ENCODE data around the gene CRYGN. TPM values are rescaled to one million over a fixed set of nuclear protein-coding genes. Genes with fewer than 3 reads are reported as not detected.

CRYGN gene
- total RNA-seq, 3 donors from 2014 or later = 0.51 TPM; not detected in 2

DNA sequence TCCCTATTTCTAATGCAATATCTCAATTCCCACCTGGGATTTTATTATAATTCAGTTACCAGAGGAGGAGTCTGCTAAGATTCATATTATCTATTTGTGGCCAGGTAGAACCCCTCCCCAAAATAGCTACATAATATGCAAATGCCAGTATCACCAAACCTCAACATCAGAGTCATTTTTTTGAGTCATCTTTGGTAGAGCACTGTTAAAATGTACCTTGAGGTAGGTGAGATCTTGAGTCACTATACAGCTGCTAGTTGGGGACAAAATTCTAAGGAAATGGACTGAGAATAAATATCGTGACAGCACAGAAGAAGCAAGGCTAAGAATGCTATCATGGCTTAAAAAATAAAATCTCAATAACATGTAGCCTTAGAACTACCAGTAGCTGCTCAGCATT lies 4.7 kb upstream of the CRYGN start:
- intact Hi-C loops (cut with DNase I, micrococcal nuclease) = loop anchor here in 1 of 2 donors (5.0 kb wide), 1 partner anchor 72 kb away; no protein-coding TSS in a partner anchor
- ATAC-seq (no peak), DNase-seq (no peak)
- no peak overlapping the region for H3K4me3 ChIP-seq
- H3K36me3 ChIP-seq (ENCODE audit: low read depth) = no peaks in the 10 kb centered on the region
- no peaks in the 10 kb centered on the region for H3K9me3 ChIP-seq
- TF ChIP-seq, protein P1, sequence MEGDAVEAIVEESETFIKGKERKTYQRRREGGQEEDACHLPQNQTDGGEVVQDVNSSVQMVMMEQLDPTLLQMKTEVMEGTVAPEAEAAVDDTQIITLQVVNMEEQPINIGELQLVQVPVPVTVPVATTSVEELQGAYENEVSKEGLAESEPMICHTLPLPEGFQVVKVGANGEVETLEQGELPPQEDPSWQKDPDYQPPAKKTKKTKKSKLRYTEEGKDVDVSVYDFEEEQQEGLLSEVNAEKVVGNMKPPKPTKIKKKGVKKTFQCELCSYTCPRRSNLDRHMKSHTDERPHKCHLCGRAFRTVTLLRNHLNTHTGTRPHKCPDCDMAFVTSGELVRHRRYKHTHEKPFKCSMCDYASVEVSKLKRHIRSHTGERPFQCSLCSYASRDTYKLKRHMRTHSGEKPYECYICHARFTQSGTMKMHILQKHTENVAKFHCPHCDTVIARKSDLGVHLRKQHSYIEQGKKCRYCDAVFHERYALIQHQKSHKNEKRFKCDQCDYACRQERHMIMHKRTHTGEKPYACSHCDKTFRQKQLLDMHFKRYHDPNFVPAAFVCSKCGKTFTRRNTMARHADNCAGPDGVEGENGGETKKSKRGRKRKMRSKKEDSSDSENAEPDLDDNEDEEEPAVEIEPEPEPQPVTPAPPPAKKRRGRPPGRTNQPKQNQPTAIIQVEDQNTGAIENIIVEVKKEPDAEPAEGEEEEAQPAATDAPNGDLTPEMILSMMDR (IDR thresholded peaks at IDR 0.05) = no peak
- peaks cover 6% of the 10 kb centered on the region for H3K4me1 ChIP-seq (ENCODE audit: low read depth)

DNA sequence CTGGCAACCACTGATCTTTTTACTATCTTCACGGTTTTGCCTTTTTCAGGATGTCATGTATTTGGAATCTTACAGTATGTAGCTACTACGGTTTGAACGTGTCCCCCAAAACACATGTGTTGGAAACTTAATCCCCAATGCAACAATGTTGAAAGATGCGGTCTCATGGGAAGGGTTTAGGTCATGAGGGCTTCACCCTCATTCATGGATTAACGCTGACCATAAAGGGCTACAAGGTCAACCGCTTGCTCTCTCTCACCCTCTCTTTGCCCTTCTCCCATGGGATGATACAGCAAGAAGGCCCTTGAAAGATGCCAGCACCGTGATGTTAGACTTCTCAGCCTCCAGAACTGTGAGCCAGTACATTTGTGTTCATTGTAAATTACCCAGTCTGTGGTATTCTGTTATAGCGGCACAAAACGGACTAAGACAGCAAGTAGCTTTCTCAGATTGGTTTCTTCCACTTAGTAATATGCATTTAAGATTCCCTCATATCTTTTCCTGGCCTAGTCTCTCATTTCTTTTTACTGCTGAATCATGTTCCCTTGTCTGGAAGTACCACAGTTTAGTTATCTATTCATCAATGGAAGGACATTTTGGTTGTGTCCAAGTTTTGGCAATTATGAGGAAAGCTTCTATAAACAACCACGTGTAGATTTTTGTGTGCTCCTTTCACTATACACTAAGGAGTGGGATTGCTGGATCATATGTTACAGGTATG lies 3.0 kb upstream of the CRYGN start:
- Histone ChIP-seq H3K4me3 (no peak overlapping the region), H3K9me3 (no peaks in the 10 kb centered on the region), H3K36me3 (ENCODE audit: low read depth) (no peaks in the 10 kb centered on the region), H3K4me1 (ENCODE audit: low read depth) (peaks cover 7% of the 10 kb centered on the region)
- intact Hi-C loops (cut with DNase I, micrococcal nuclease) = no loop called here
- ATAC-seq (no peak), DNase-seq (no peak)
- TF ChIP-seq, protein P1 (IDR thresholded peaks at IDR 0.05) = no peak

DNA sequence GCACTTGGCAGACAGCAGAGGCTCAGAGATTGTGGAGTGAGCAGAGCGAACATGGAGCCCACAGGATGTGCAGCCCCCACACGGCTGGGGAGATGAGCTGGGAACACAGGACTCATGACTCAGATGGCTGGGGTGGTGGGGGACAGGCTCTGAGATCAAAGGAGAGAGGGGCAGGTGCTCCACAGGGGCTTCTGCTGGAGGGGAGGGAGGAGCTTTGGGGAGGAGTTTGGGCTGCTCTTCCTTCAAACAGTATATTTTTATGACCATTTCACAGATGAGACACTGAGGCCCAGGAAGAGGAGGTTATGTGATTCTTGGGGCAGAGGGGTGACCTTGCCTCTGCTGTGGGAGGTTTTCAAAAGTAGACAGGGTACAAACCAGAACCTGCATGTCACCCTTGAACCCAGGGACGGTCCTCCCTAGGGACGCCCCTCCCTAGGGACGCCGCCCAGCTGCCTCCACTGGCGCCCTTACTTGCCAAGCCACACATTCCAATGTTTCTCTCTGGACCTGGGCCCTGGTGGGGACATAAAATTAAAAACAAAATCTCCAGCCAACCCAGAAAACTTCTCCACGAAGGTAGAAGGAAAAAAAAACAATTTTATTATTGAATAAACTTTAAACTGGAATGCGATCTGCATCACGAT lies 981 bp upstream of the CRYGN start:
- DNase-seq = no peak
- TF ChIP-seq, protein P1 (IDR thresholded peaks at IDR 0.05) = no peak
- no peaks in the 10 kb centered on the region for H3K9me3 ChIP-seq
- H3K4me3 ChIP-seq = no peak overlapping the region
- peaks cover 7% of the 10 kb centered on the region for H3K4me1 ChIP-seq (ENCODE audit: low read depth)
- ATAC-seq = no peak
- no peaks in the 10 kb centered on the region for H3K36me3 ChIP-seq (ENCODE audit: low read depth)
- intact Hi-C loops (cut with DNase I, micrococcal nuclease) = no loop called here

DNA sequence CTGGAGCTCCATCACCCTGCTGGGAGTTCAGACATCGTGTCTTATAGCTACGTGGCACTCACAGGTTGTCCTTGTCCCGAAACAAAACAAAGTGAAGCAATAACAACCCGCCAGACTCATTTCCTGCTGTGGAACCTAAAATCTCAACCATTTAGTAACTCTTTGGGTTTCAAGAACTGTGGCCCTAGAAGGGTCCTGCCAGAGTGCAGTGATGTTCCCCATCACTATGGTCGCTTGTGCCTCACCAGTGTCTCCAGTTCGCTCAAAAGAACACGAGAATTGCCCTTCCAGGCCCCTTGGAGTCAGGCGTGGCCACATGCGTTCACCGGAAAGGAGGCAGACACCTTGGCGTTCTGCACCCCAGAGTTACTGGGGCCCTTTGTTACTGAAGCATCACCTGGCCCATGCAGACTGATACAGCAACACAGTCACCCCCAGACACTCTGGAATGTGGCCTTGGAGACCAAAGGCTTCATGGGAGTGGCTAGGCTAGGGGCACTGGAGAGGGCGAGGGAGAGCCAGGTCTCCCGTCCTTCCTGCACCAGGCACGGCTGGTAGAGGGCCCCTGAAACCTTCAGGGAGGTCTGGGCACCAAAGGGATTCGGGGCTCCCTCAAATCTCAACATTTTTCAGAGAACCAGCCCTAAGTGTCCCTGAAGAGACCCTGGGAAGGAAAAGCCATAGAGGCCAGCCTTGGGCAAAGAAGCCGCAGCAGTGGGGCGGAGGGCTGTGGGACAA lies 908 bp downstream of the CRYGN start:
- intact Hi-C loops (cut with DNase I, micrococcal nuclease) = no loop called here
- Histone ChIP-seq H3K4me1 (ENCODE audit: low read depth) (peaks cover 7% of the 10 kb centered on the region), H3K9me3 (no peaks in the 10 kb centered on the region), H3K36me3 (ENCODE audit: low read depth) (no peaks in the 10 kb centered on the region), H3K4me3 (no peak overlapping the region)
- no peak for DNase-seq
- ATAC-seq = no peak
- TF ChIP-seq, protein P1 (IDR thresholded peaks at IDR 0.05) = no peak

DNA sequence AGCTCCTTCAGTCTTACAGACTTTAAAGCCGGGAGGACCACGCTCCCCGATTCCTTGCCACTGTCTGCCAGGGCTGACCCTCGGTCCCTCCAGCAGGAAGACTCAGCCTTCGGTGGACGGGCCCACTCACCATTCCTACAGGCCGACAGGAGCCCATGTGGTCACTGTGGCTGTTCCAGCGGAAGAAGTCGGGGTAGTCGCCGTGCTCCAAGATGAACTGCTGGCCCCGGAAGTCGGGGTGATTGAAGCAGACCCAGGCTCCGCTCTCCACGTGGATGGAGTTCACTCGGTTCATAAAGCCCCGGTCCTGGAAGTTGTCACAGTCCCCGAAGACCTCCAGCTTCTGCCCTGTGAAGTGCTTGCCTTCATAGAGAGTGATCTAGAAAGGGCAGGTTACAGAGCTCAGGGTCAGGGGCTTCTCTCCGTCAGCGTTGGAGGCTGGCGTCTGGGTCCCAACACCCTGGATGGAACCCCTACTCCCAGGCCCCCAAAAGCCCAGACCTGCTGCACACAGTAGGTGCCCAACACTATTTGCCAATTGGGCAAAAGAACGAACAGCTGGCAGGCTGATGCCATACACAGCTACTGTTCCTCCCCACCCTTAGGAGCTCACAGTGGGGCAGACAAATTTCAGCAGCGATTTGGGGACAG lies 1.9 kb downstream of the CRYGN start:
- DNase-seq = no peak
- ATAC-seq = no peak

More for the DNA sequence above, 1.9 kb downstream of the CRYGN start:
- Histone ChIP-seq H3K4me3 (no peak overlapping the region), H3K4me1 (ENCODE audit: low read depth) (peaks cover 7% of the 10 kb centered on the region), H3K36me3 (ENCODE audit: low read depth) (no peaks in the 10 kb centered on the region), H3K9me3 (no peaks in the 10 kb centered on the region)
- TF ChIP-seq, protein P1 (IDR thresholded peaks at IDR 0.05) = no peak
- intact Hi-C loops (cut with DNase I, micrococcal nuclease) = no loop called here
